HEK293T (cell line): ENCODE results near the gene RFNG.

Source experiments
- CTCF ChIA-PET: fragments of 350-600 bp; formaldehyde crosslinking; extraction: SDS; loops from one replicate; lab custom pipeline; 2021; ENCODE audit warnings: antibody characterized with exemption, inconsistent platforms; lab: Yijun Ruan, JAX
- POLR2A ChIA-PET: fragments of 350-600 bp; formaldehyde crosslinking; extraction: SDS; loops from one replicate; lab custom pipeline; 2020; ENCODE audit warnings: antibody characterized with exemption, inconsistent platforms; lab: Yijun Ruan, JAX
- DNase-seq: peaks from one replicate; pipeline ENCODE4 v3.0.0; 2012; ENCODE audit warnings: mixed read lengths; ENCODE audit errors: extremely low spot score
- ARNT ChIP-seq: fragments of 450-650 bp; IDR thresholded peaks from 2 replicates; pipeline ENCODE4 v1.6.1; 2017; ENCODE audit warnings: mild to moderate bottlenecking
- BHLHE40 ChIP-seq: fragments of 450-650 bp; IDR thresholded peaks from 2 replicates; pipeline ENCODE4 v1.6.1; 2016; ENCODE audit warnings: mild to moderate bottlenecking, moderate library complexity, borderline replicate concordance
- CTBP1 ChIP-seq: fragments of 450-650 bp; IDR thresholded peaks from 2 replicates; pipeline ENCODE4 v1.6.1; 2016; ENCODE audit warnings: borderline replicate concordance
- ELF4 ChIP-seq: fragments of 450-650 bp; IDR thresholded peaks from 2 replicates; pipeline ENCODE4 v1.6.1; 2017; ENCODE audit warnings: antibody characterized with exemption
- FOXA1 ChIP-seq: fragments of 450-650 bp; IDR thresholded peaks from 2 replicates; pipeline ENCODE4 v1.6.1; 2016; ENCODE audit warnings: mild to moderate bottlenecking
- FOXK2 ChIP-seq: fragments of 450-650 bp; IDR thresholded peaks from 2 replicates; pipeline ENCODE4 v1.6.1; 2016; ENCODE audit warnings: mild to moderate bottlenecking
- FOXM1 ChIP-seq: fragments of 450-650 bp; IDR thresholded peaks from 2 replicates; pipeline ENCODE4 v1.6.1; 2017; ENCODE audit warnings: mild to moderate bottlenecking, borderline replicate concordance
- HDGF ChIP-seq: fragments of 450-650 bp; IDR thresholded peaks from 2 replicates; pipeline ENCODE4 v1.6.1; 2017; ENCODE audit warnings: antibody characterized with exemption, borderline replicate concordance
- L3MBTL2 ChIP-seq: fragments of 450-650 bp; conservative IDR thresholded peaks from 2 replicates; pipeline ENCODE4 v1.6.1; 2016; ENCODE audit warnings: mild to moderate bottlenecking
- LEF1 ChIP-seq: fragments of 450-650 bp; IDR thresholded peaks from 2 replicates; pipeline ENCODE4 v1.6.1; 2017; ENCODE audit warnings: mild to moderate bottlenecking, borderline replicate concordance
- NFRKB ChIP-seq: fragments of 450-650 bp; IDR thresholded peaks from 2 replicates; pipeline ENCODE4 v1.6.1; 2016; ENCODE audit warnings: mild to moderate bottlenecking, moderate library complexity
- SP1 ChIP-seq: fragments of 450-650 bp; IDR thresholded peaks from 2 replicates; pipeline ENCODE4 v1.6.1; 2017
- SUZ12 ChIP-seq: fragments of 450-650 bp; IDR thresholded peaks from 2 replicates; pipeline ENCODE4 v1.6.1; 2016; ENCODE audit warnings: mild to moderate bottlenecking
- TARDBP ChIP-seq: fragments of 450-650 bp; IDR thresholded peaks from 2 replicates; pipeline ENCODE4 v1.6.1; 2016
- ZNF384 ChIP-seq: fragments of 450-650 bp; IDR thresholded peaks from 2 replicates; pipeline ENCODE4 v1.6.1; 2016
- TF ChIP-seq, protein P1 (sequence below): fragments of 450-650 bp; IDR thresholded peaks from 2 replicates; pipeline ENCODE4 v1.6.1; 2016

Gene RFNG

DNA sequence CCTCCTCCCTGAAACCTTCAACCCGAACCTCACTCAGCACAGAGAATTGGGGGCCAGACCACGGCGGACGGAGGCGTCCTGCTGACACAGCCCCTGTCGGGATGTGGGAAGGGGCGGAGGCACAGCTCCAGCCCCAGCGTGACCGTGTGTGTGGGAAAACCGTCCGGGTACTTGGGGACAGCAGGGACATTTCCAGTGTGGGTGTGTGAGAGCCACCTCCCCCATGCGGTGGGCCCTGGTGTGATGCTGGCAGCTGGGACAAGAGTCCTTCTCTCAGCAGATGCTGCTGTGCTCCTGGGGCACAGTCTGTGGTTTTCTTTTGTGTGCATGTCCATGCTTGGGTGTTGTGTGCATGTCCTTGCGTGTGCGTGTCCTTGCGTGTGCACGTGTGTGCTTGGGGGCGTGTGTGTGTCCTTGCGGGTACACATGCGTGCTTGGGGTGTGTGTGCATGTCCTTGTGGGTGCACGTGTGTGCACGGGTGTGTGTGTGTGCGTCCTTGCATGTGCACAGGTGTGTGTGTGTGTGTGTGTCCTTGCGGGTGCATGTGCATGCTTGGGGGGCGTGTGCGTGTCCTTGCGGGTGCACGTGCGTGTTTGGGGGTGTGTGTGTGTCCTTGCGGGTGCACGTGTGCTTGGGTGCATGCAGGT lies 45.8 kb downstream of the RFNG start:
- no peak for DNase-seq
- ChIA-PET POLR2A (no interaction called here), CTCF (no interaction called here)
- TF ChIP-seq FOXK2: no peak
- TF ChIP-seq, protein P1, sequence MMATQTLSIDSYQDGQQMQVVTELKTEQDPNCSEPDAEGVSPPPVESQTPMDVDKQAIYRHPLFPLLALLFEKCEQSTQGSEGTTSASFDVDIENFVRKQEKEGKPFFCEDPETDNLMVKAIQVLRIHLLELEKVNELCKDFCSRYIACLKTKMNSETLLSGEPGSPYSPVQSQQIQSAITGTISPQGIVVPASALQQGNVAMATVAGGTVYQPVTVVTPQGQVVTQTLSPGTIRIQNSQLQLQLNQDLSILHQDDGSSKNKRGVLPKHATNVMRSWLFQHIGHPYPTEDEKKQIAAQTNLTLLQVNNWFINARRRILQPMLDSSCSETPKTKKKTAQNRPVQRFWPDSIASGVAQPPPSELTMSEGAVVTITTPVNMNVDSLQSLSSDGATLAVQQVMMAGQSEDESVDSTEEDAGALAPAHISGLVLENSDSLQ: no peak

DNA sequence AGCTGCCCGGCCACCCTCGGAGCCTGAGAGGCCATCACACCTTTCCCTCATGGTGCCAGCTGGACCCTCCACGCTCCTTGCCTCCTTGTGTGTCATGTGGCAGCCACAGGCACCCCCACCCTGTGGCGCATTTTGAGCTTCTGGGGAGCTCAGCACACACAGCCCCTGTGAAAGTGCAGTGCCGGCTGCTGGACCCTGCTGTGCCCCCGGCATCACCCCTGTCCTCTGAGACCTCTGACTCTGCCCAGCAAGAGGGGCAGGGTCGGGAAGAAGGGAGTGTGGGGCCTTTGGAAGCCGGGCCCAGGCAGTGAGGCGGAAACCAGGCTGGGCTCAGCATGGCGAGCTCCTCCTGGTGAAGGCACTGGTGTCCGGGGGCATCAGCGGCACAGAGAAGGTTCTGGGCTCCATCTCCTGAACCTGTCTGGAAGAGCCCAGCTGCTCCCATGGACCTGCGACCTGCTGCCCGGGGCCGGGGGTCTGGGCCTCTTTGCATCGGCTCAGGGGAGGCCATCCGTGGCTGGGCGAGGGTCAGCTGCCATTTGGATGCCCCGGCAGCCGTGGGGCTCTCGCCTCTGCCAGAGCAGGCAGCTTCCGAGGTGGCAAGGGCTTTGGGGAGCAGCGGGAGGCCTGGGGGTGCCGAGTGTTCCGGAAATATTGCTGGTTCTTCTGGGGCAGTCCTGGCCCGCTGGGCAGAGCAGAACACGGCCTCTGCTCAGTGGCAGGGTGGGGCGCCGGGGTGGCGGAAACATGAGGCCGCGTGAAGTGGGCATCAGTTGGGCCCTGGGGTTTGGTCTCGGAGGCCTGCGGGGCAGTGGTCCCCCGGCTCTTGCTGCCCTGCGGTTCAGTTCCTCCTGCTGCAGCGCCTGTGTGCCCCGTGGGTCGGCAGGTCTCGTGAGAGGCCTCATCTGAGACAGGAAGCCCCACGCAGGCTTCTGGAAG lies 46.8 kb downstream of the RFNG start:
- POLR2A ChIA-PET: no interaction called here
- CTCF ChIA-PET: no interaction called here
- TF ChIP-seq FOXM1 (no peak), FOXA1 (no peak), ZNF384 (no peak), ARNT (no peak)
- TF ChIP-seq, protein P1: no peak
- no peak for DNase-seq

DNA sequence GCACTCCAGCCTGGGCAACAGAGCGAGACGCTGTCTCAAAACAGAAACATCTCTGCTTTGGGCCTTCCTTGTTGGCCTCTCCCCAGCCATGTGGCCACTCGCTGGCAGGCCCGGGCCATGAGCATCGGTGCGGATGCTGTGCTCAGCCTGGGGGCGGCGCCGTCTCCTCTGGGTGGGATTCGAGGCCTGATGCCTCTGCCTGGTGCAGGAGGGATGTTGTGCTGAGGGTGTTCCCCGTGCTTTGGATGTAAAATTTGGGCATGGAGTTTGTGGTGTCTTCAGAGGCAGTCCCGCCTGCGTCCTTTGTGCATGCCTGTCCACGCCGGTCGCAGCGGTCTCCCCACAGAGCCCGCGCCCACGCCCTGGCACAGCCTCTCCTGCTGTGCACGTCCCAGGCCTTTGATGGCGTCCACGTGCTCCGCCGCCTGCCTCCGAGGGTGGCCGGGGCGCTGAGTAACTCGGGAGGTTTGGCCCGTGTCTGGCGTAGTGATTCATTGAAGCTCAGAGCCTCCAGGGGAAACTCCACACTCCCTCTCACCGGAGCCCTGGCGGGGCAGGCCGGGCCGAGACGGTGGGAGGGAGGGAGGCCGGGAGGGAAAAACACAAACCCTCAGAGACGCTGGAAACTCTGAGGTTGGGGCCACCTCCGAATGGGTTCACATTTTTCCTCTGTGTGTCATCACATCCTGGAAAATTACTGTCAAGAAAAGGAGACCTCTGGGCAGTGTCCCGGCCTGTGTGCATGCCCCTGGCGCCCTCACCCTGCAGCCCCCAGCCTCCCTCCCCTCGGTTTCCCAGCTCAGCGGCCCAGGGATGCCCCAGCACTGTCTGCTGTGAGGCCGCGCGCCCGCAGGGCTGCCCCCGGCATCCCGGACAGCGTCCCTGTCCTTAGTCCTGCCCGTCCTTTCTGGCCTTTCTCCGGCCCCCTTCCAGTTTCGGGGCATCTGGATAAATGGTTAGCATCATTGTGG lies 47.9 kb downstream of the RFNG start:
- DNase-seq: no peak
- POLR2A ChIA-PET: no interaction called here
- CTCF ChIA-PET: no interaction called here
- TF ChIP-seq HDGF: no peak
- no peak for TF ChIP-seq NFRKB
- no peak for TF ChIP-seq FOXM1
- no peak for TF ChIP-seq CTBP1
- no peak for TF ChIP-seq ELF4
- TF ChIP-seq ZNF384: no peak
- no peak for TF ChIP-seq ARNT
- no peak for TF ChIP-seq LEF1
- TF ChIP-seq FOXA1: no peak
- TF ChIP-seq L3MBTL2: no peak
- no peak for TF ChIP-seq SP1
- TF ChIP-seq TARDBP: no peak
- no peak for TF ChIP-seq FOXK2
- no peak for TF ChIP-seq BHLHE40
- TF ChIP-seq, protein P1: no peak
- no peak for TF ChIP-seq SUZ12

DNA sequence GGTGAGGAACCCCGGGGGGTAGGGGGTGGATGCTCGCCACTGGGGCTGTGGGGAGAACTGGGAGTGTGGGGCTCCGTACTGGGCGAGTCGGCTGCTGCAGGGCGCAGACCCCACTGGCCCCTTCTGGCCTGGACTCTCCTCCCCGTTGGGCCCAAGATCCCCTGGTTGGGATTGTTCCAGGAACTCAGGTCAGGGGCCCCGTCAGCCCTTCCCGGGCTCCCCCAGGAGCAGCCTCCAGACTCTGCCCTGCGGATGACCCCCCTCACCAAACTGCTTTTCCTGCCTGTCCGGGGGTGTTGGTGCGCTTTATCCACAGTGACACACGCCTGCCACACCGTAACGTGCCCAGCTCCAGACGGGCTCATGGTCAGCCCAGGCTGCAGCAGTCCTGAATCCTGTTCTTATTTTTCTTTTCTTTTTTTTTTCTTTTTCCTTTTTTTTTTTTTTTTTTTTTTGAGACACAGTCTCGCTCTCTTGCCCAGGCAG lies 50.0 kb downstream of the RFNG start:
- TF ChIP-seq LEF1 (no peak), ARNT (no peak), ZNF384 (no peak), BHLHE40 (no peak), NFRKB (no peak)
- ChIA-PET POLR2A (no interaction called here), CTCF (no interaction called here)
- DNase-seq: no peak

DNA sequence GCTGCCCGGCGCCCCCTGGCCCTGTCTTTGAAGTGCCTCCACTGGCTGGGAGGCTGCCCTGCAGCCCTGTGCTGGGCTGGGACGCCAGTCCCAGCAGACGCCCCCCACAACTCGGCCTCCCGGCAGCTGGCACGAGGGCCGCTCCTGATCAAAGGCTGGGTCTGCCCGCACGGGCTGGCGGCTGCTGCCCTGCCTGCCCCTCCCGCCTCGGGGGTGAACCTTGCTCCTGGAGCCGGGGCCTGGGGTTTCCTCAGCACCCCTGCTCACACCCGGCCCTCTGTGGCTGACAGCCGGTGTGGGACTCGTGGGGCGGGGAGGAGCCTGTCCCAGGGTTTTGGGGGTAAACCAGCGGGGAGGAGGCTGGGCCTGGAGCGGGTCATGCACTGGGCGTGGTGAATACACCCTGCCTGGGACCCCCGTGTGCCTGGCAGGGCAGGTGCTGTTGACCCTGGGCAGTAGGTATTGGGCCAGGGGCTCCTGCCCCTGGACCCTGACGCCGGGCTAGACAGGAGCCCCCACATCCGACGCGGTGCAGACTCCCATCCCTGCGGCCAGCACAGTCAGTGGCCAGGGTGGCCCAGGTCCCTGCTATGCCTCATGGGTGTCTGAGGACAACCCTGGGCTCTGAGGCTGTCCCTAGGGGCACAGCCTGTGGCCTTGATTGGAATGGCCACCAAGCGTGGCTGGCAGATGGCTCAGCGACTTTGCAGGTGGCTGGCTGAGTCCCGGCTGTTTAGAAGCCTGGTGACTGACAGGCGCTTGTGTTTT lies 50.6 kb downstream of the RFNG start:
- ChIA-PET CTCF (no interaction called here), POLR2A (no interaction called here)
- DNase-seq: no peak
- TF ChIP-seq BHLHE40 (no peak), ZNF384 (no peak), LEF1 (no peak), FOXK2 (no peak), NFRKB (no peak), L3MBTL2 (no peak), ELF4 (no peak), SP1 (no peak)
- TF ChIP-seq, protein P1: no peak; the same call in 1 of the 2 replicates
